Head of caudate nucleus (tissue), 42 donors: ENCODE data around the gene DPF3.
A peak's percentile ranks its signal among the peaks of the same experiment; 100 is the strongest.

ENCODE experiments used
- DNase-seq, 42 donors: peaks; one replicate each; pipeline versions ENCODE4 v3.0.0 to v3.0.0-alpha.2; 2020 to 2021; ENCODE audit warnings: mixed read lengths in 7 of 42
- intact Hi-C: fragments of 100-400 bp; cut with DNase I; formaldehyde crosslinking; loops from one replicate; pipeline ENCODE4 v1.15.0; 2022

The DPF3 gene

GRCh38 chr14:72715850-72716228 is 178.1 kb downstream of the DPF3 start:
- DNase-seq, result peak in 1 of 42 donors; percentile 40
- intact Hi-C loops, result loop anchor here (10.0 kb wide), 1 partner anchor 179 kb away; the partner anchor contains the start of gene DPF3

DNA sequence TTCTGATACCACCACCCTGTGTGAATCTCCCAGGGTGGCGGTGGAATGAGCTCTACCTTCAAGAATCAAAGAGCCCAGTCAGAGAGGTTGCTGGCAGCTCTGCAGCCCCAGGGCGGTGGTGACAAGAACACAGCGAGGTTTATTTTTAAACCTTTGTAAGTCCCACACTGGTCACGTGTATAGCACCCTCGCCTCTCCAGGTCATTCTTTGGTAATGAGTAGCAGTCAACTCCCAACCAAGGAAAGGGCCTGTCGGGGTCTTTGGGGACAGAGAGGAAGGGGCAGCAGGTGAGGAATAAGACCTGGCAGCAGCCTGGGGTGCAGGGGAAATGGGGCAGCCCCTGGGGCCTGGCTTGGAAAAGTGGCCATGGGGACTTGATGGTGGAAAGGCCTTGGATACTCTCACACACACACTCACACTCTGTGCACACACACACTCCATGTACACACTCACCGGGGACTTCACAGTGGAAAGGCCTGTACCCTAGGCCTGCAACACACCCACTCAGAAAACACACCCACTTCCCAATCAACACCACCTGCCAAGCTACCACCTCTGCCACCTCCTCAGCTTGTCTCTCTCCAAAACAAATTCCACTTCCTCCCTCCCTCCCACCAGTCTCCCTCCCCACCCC is 178.6 kb downstream of the DPF3 start:
- DNase-seq, result peak in 2 of 42 donors; percentile 40 to 41

DNA sequence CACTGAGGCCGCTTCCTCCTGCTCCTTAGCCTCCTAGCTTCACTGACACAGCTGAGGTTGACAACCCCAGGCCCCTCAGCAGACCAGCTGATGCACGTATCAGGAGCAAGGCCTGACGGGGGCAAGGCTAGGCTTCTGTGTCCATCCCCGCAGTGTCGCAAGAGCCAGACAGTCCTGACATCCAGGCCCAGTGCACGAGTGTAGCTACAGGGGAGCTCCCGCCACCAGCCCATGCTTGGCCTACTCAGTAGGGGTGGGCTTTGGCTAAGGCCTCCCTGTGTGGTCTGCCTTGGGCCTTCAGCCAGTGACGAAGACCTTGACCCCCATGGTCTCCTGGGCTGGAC is 179.1 kb downstream of the DPF3 start:
- intact Hi-C loops, result loop anchor here (10.0 kb wide), 1 partner anchor 180 kb away; the partner anchor contains the start of gene DPF3
- peak in 1 of 42 donors; percentile 43 for DNase-seq

More for the DNA sequence above, 178.6 kb downstream of the DPF3 start:
- intact Hi-C loops, result loop anchor here (10.0 kb wide), 1 partner anchor 179 kb away; the partner anchor contains the start of gene DPF3

- intact Hi-C loops, result loop anchor here (10.0 kb wide), 1 partner anchor 181 kb away; the partner anchor contains the start of gene DPF3
- no peak for DNase-seq
Observed at GRCh38 chr14:72714094-72714493, 179.8 kb downstream of the DPF3 start.

DNA sequence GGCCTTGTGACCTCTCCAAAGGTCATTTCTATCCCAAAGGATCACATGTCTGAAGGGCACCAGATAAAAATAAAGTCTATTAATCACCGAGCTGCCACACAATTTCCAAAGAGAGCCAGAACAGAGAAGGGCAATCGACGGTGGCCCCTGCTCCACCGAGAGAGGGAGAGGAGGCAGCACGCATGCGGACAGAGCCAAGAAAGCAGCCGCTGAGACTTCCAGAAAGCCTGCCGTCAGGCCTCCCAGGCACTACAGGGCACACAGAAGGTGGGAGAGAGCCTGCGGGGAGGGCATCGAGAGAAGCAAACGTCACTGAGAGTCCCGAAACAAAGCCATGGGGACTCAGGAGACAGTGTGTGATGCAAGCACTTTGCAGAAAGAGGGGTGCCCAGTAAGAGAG is 182.0 kb downstream of the DPF3 start:
- no peak for DNase-seq

DNA sequence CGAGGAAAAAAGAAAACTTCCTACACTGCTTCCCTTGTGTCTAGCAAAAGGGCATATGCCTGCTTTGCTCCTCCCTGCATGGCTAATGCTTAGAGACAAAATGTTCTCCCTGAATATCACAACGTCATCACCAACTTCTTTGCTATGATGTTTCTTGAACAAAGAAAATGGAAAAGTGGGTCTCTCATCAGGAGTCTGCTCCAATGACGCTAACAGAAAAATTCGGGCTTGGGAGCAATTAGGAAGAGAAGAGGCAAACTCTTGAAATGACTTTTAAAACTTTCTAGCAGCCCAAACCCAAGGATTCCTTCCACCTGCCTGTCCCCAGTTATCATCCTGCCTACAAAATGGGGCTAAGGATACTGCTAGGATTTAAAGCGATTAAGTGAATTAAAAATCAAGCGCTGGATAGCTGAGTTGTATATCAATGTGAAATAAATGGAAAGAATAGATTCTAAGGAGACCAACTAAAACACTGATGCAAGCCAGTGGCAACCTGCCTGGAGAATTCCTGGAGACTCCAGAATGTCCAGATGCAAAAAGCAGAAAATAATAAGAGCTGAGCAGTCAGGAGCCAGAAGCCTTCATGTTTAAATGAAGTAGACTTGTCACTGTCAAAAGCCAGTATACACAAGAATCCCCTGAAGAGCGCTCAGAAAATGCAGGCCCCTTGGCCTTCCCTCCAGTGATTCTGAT is 183.8 kb downstream of the DPF3 start:
- intact Hi-C loops, result loop anchor here (10.0 kb wide), 1 partner anchor 185 kb away; the partner anchor contains the start of gene DPF3
- DNase-seq, result peak in 1 of 42 donors; percentile 38

More for the DNA sequence above, 182.0 kb downstream of the DPF3 start:
- intact Hi-C loops, result loop anchor here (10.0 kb wide), 1 partner anchor 183 kb away; the partner anchor contains the start of gene DPF3

- intact Hi-C loops, result no loop called here
- peak; percentile 29 to 86 (median 71) for DNase-seq
Observed at GRCh38 chr14:72708708-72709475, 185.0 kb downstream of the DPF3 start.

DNA sequence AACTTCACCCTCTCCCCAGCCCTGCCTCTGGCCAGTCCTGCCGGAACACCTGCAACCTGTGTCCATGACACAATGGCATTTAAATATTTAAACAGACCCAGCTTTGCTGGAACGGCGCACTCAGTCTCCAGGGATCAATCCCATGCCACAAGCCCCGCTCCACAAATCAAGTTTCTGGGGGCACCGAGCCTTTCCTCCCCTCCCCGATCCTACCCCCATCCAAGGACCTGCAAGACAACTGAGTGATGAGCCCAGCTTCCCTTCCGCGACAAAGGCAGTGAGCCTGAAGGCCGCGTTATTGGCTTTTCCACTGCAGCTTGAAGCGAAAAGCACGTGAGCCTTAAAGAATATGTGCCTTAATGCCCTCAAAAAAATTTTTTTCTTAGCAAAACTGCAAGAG is 185.7 kb downstream of the DPF3 start:
- no peak for DNase-seq
- intact Hi-C loops, result no loop called here

DNA sequence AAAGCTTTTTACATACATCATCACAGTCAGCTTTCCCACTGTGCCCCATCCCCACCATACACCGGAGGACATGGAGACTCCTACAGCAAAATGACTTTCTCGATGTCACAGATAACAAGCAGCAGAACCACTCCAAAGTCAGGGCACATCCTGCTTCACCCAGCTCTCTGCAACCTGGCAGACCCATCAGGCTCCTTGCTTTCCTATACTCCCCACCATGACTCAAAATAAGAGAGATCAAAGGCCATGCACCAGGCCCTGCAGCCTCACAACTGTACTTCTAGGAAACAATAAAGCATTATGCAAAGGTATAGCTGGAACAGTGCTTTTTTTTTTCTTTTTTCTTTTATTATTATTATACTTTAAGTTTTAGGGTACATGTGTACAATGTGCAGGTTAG is 187.4 kb downstream of the DPF3 start:
- DNase-seq, result no peak
- intact Hi-C loops, result no loop called here

- intact Hi-C loops, result no loop called here
Observed at GRCh38 chr14:72704502-72704901, 189.4 kb downstream of the DPF3 start.

GRCh38 chr14:72701605-72702004 is 192.3 kb downstream of the DPF3 start:
- peak in 1 of 42 donors; percentile 48 for DNase-seq
- intact Hi-C loops, result no loop called here

More at GRCh38 chr14:72704502-72704901, 189.4 kb downstream of the DPF3 start:
- no peak for DNase-seq

GRCh38 chr14:72701237-72701565 is 192.7 kb downstream of the DPF3 start:
- DNase-seq, result no peak
- intact Hi-C loops, result no loop called here

- intact Hi-C loops, result no loop called here
Observed at GRCh38 chr14:72700338-72701236, 193.3 kb downstream of the DPF3 start.

GRCh38 chr14:72699852-72700257 is 194.0 kb downstream of the DPF3 start:
- no peak for DNase-seq
- intact Hi-C loops, result no loop called here

More at GRCh38 chr14:72700338-72701236, 193.3 kb downstream of the DPF3 start:
- DNase-seq, result no peak

GRCh38 chr14:72699443-72699842 is 194.5 kb downstream of the DPF3 start:
- intact Hi-C loops, result no loop called here
- no peak for DNase-seq

- intact Hi-C loops, result no loop called here
- DNase-seq, result no peak
Observed at GRCh38 chr14:72692696-72693095, 201.2 kb downstream of the DPF3 start.

DNA sequence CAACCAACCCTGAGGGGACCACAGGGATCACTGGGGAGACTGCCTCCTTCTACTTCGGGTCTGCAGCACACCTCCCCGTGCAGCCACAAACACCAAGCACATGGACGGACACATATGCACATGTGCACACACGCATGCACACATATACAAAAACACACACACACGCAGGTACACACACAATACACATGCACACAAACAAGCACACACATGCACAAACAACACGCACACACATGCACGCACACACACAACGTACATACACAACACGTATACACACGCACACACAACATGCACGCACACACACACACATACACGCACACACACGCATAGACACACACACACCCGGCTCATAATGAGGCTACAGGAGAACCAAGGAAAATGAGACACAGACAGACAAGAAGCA is 203.6 kb downstream of the DPF3 start:
- no peak for DNase-seq
- intact Hi-C loops, result no loop called here

GRCh38 chr14:72688990-72689671 is 204.8 kb downstream of the DPF3 start:
- no peak for DNase-seq
- intact Hi-C loops, result no loop called here
